HepG2 (cell line): ENCODE results near the gene TMEM260. TPM values are rescaled to one million over a fixed set of nuclear protein-coding genes. Genes with fewer than 3 reads are reported as not detected.

Experiments used
- ATAC-seq: fragments of 200-7000 bp; cut with Tn5 transposase; 3 replicates; pipeline ENCODE4 v1.9.1; 2020; ENCODE audit warnings: mild to moderate bottlenecking, moderate library complexity
- BruUV-seq: library from RNA; stranded (reverse); fragments of 400-500 nt; replicated peaks from 2 replicates; lab custom pipeline; 2021; lab: Mats Ljungman, UMichigan
- CTCF ChIA-PET: fragments of 300-600 bp; formaldehyde crosslinking; extraction: SDS; loops from one replicate; lab custom pipeline; 2021; ENCODE audit warnings: low total read pairs, inconsistent platforms, low intra/inter-chr PET ratio; lab: Yijun Ruan, JAX
- POLR2A ChIA-PET: fragments of 350-600 bp; sonication (Branson Sonifier 250); formaldehyde crosslinking; loops from one replicate; lab custom pipeline; 2020; ENCODE audit warnings: antibody characterized with exemption, inconsistent platforms; lab: Yijun Ruan, JAX
- DNase-seq: peaks from one replicate; pipeline ENCODE4 v3.0.0-alpha.2; 2015; ENCODE audit warnings: low spot score
- FAIRE-seq: peaks from 3 replicates; lab custom pipeline; 2011; peaks lifted over from hg19 to GRCh38; lab: Jason Lieb, UNC
- H2AFZ ChIP-seq: one replicate; pipeline ENCODE4 v1.6.1; 2011; ENCODE audit warnings: low read length, inconsistent platforms
- H3K27ac ChIP-seq: fragments of 300-600 bp; 3 replicates; pipeline ENCODE4 v1.8.0; 2011; ENCODE audit warnings: mixed run types, mild to moderate bottlenecking, mixed read lengths, low read length, inconsistent platforms; ENCODE audit not compliant: insufficient read depth; ENCODE audit errors: extremely low read length
- H3K27me3 ChIP-seq, 2 experiments: fragments of 200-600 bp in 1 of 2; 2 replicates in 1 of 2; 3 replicates in 1 of 2; pipeline versions ENCODE4 v1.6.0 to v1.8.0; 2011; ENCODE audit warnings: low read length in 2 of 2, mild to moderate bottlenecking in 2 of 2, moderate library complexity in 2 of 2, inconsistent platforms in 1 of 2; ENCODE audit not compliant: insufficient read depth in 2 of 2, control insufficient read depth in 1 of 2
- H3K36me3 ChIP-seq, 2 experiments: fragments of 200-600 bp in 1 of 2; replicated peaks in 1 of 2; 2 replicates in 1 of 2; 3 replicates in 1 of 2; pipeline versions ENCODE4 v1.5.1 to v1.8.0; 2011; ENCODE audit warnings: low read length in 2 of 2, inconsistent platforms in 1 of 2; ENCODE audit not compliant: insufficient read depth in 2 of 2, control insufficient read depth in 1 of 2
- H3K4me1 ChIP-seq: 2 replicates; pipeline ENCODE4 v1.5.1; 2012; ENCODE audit warnings: low read length, inconsistent platforms; ENCODE audit not compliant: insufficient read depth
- H3K4me2 ChIP-seq: 2 replicates; pipeline ENCODE4 v1.6.0; 2011; ENCODE audit warnings: low read depth, low read length, inconsistent platforms
- H3K4me3 ChIP-seq, 3 experiments: fragments of 200-600 bp in 1 of 3; sonication (generic), shearing (Covaris generic) in 1 of 3; replicated peaks in 1 of 3; 2 replicates each; pipeline ENCODE4 v1.5.1; 2011 to 2016; ENCODE audit warnings: low read length in 3 of 3, inconsistent platforms in 2 of 3, low read depth in 2 of 3, mild to moderate bottlenecking in 2 of 3, control low read depth in 1 of 3, mixed read lengths in 1 of 3; ENCODE audit not compliant: insufficient read depth in 1 of 3
- H3K79me2 ChIP-seq: one replicate; pipeline ENCODE4 v1.6.1; 2011; ENCODE audit warnings: low read length, inconsistent platforms; ENCODE audit not compliant: insufficient read depth
- H3K9ac ChIP-seq: 2 replicates; pipeline ENCODE4 v1.6.0; 2011; ENCODE audit warnings: mild to moderate bottlenecking, low read depth, low read length, inconsistent platforms; ENCODE audit not compliant: insufficient read depth
- H3K9me3 ChIP-seq: 2 replicates; pipeline ENCODE4 v1.5.1; 2012; ENCODE audit warnings: mild to moderate bottlenecking, low read length
- H4K20me1 ChIP-seq: 2 replicates; pipeline ENCODE4 v1.6.0; 2011; ENCODE audit warnings: inconsistent platforms, mild to moderate bottlenecking, low read length, moderate library complexity; ENCODE audit not compliant: insufficient read depth
- CENPT ChIP-seq: sonication (generic); formaldehyde crosslinking; IDR thresholded peaks from 2 replicates; pipeline ENCODE4 v1.8.0; 2022; ENCODE audit warnings: low read depth, mild to moderate bottlenecking, moderate library complexity, missing genetic modification reagents
- CHCHD3 ChIP-seq: sonication (generic); formaldehyde crosslinking; IDR thresholded peaks from 2 replicates; pipeline ENCODE4 v1.8.0; 2022; ENCODE audit warnings: mild to moderate bottlenecking, missing genetic modification reagents, moderate library complexity
- EP300 ChIP-seq, 3 experiments: sonication (generic) in 1 of 3; formaldehyde crosslinking in 1 of 3; IDR thresholded peaks; 2 replicates each; pipeline versions ENCODE4 v1.5.1 to v1.6.1; 2011 to 2020; ENCODE audit warnings: low read depth in 2 of 3, low read length in 2 of 3, borderline replicate concordance in 1 of 3, improper control_type of control experiment in 1 of 3, mild to moderate bottlenecking in 1 of 3, missing genetic modification reagents in 1 of 3, moderate library complexity in 1 of 3
- PCBP1 ChIP-seq: fragments of 200-400 bp; formaldehyde crosslinking; IDR thresholded peaks from 2 replicates; pipeline ENCODE4 v1.6.1; 2017; ENCODE audit warnings: mild to moderate bottlenecking, low read depth, low read length, borderline replicate concordance
- RBM22 ChIP-seq: fragments of 200-400 bp; formaldehyde crosslinking; optimal IDR thresholded peaks from 2 replicates; pipeline ENCODE3; 2017; ENCODE audit warnings: mild to moderate bottlenecking, low read length, moderate library complexity
- RCOR2 ChIP-seq: IDR thresholded peaks from 2 replicates; pipeline ENCODE4 v1.6.1; 2016; ENCODE audit warnings: missing biosample characterization, missing genetic modification reagents
- SIN3B ChIP-seq: fragments of 150-350 bp; IDR thresholded peaks from 2 replicates; pipeline ENCODE4 v1.6.1; 2014; ENCODE audit warnings: low read length
- SOX5 ChIP-seq: IDR thresholded peaks from 2 replicates; pipeline ENCODE4 v1.6.1; 2016; ENCODE audit warnings: borderline replicate concordance
- ZBTB2 ChIP-seq: sonication (generic); formaldehyde crosslinking; IDR thresholded peaks from 2 replicates; pipeline ENCODE4 v1.8.0; 2022; ENCODE audit warnings: low read depth, missing genetic modification reagents
- ZBTB7A ChIP-seq: sonication (generic); formaldehyde crosslinking; IDR thresholded peaks from 2 replicates; pipeline ENCODE4 v1.8.0; 2022; ENCODE audit warnings: mild to moderate bottlenecking, missing genetic modification reagents
- ZFP1 ChIP-seq: IDR thresholded peaks from 2 replicates; pipeline ENCODE4 v1.6.1; 2016
- ZNF598 ChIP-seq: sonication (generic); formaldehyde crosslinking; IDR thresholded peaks from 2 replicates; pipeline ENCODE4 v1.5.1; 2020; ENCODE audit warnings: mild to moderate bottlenecking, missing genetic modification reagents, borderline replicate concordance
- ZNF720 ChIP-seq: sonication (generic); formaldehyde crosslinking; IDR thresholded peaks from 2 replicates; pipeline ENCODE4 v1.4.0; 2020; ENCODE audit warnings: missing genetic modification reagents
- ZNF879 ChIP-seq: sonication (generic); formaldehyde crosslinking; IDR thresholded peaks from 2 replicates; pipeline ENCODE4 v1.8.1; 2023; ENCODE audit warnings: missing genetic modification reagents
- ZSCAN29 ChIP-seq: sonication (generic); formaldehyde crosslinking; conservative IDR thresholded peaks from 2 replicates; pipeline ENCODE4 v1.4.0; 2020; ENCODE audit warnings: mild to moderate bottlenecking, missing genetic modification reagents
- WGBS: methylation state at CpG from one replicate; pipeline ENCODE4 v1.1.6; 2017; ENCODE audit warnings: low lambda C conversion rate; 5-methylcytosine and 5-hydroxymethylcytosine counted together
- in situ Hi-C: cut with HindIII; loops from 2 replicates; pipeline ENCODE4 v1.10.0; 2017; ENCODE audit warnings: low pct_unique_long_range_greater_than_20kb; ENCODE audit not compliant: extremely low pct_ligation_motif_present
- intact Hi-C: fragments of 100-400 bp; cut with micrococcal nuclease; formaldehyde crosslinking; loops from one replicate; pipeline ENCODE4 v1.10.0; 2022; ENCODE audit not compliant: unreplicated experiment
- polyA plus RNA-seq, 8 experiments: library from polyadenylated mRNA; depleted of rRNA in 3 of 8; stranded (reverse) in 7 of 8; unstranded in 1 of 8; fragments of >200 nt; fragmentation: Illumina TruSeq in 4 of 8; extraction: Trizol in 4 of 8; gene quantifications; 2 replicates each; pipeline versions ENCODE4 v1.2.1 to v1.2.3, GENCODE V29; 2011 to 2016; ENCODE audit warnings: low read depth in 4 of 8, missing spikeins in 1 of 8, mixed read lengths in 1 of 8; ENCODE audit not compliant: insufficient read depth in 1 of 8
- total RNA-seq, 5 experiments: library from RNA; depleted of rRNA; stranded (reverse); fragments of >200 nt; fragmentation: Illumina TruSeq; extraction: Trizol; gene quantifications; 2 replicates each; pipeline ENCODE4 v1.2.3, GENCODE V29; 2016; ENCODE audit warnings: low read depth in 1 of 5
- TF ChIP-seq, protein P1 (sequence below): sonication (generic); formaldehyde crosslinking; IDR thresholded peaks from 2 replicates; pipeline ENCODE4 v1.4.0; 2020; ENCODE audit warnings: missing genetic modification reagents; ENCODE audit errors: not compliant biosample characterization

TMEM260 gene
- total and polyA plus RNA-seq, 2 of the 13 experiments (the other 11 are each of a cell fraction or from before 2014, with no cell fraction given) = 7.7 to 9.3 TPM

GRCh38 chr14:56648508-56649301 lies 69.1 kb downstream of the TMEM260 start:
- Histone ChIP-seq H3K27ac (no peak overlapping the region), H3K4me3 (no peak overlapping the region), H4K20me1 (no peaks in the 10 kb centered on the region; the same call in 1 of the 2 replicates), H3K4me1 (0 out of 2 replicates have a peak, but pooled peaks cover 5% of the 10 kb centered on the region), H2AFZ (no peak overlapping the region), H3K36me3 (no peaks in the 10 kb centered on the region), H3K27me3 (no peaks in the 10 kb centered on the region), H3K9ac (no peak overlapping the region), H3K9me3 (no peaks in the 10 kb centered on the region), H3K4me2 (no peak overlapping the region), H3K79me2 (no peaks in the 10 kb centered on the region)
- TF ChIP-seq SIN3B (no peak), ZFP1 (CRISPR knock-in tag) (no peak), ZNF598 (no peak), CENPT (CRISPR knock-in tag) (no peak), EP300 (IDR thresholded peaks at IDR 0.05; ENCODE audit: low read depth in 2 of 2, low read length in 2 of 2) (no peak), EP300 (CRISPR knock-in tag; IDR thresholded peaks at IDR 0.05; ENCODE audit: borderline replicate concordance) (no peak), ZNF720 (no peak), CHCHD3 (no peak), ZSCAN29 (CRISPR knock-in tag) (no peak), RBM22 (no peak), ZBTB2 (CRISPR knock-in tag) (no peak), ZNF879 (CRISPR knock-in tag) (no peak), PCBP1 (no peak), SOX5 (CRISPR knock-in tag) (no peak), ZBTB7A (CRISPR knock-in tag) (no peak), RCOR2 (CRISPR knock-in tag) (no peak)
- TF ChIP-seq, protein P1, sequence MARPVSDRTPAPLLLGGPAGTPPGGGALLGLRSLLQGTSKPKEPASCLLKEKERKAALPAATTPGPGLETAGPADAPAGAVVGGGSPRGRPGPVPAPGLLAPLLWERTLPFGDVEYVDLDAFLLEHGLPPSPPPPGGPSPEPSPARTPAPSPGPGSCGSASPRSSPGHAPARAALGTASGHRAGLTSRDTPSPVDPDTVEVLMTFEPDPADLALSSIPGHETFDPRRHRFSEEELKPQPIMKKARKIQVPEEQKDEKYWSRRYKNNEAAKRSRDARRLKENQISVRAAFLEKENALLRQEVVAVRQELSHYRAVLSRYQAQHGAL (CRISPR knock-in tag) = no peak
- BruUV-seq = no TSS peak
- in situ Hi-C loops = no loop called here
- WGBS = 87% methylated on average over 6 of the region's 6 CpGs
- CTCF ChIA-PET = no interaction called here
- ATAC-seq (no peak), DNase-seq (no peak), FAIRE-seq (no peak)
- intact Hi-C loops = no loop called here
- POLR2A ChIA-PET = no interaction called here
